Measurements from ENCODE around the gene CLPTM1.
"Not testable (repeated sequence)": the region's sequence is repeated elsewhere in the genome, so short reads cannot be mapped to it uniquely, and the experiment has no call there.

Gene CLPTM1, protein sequence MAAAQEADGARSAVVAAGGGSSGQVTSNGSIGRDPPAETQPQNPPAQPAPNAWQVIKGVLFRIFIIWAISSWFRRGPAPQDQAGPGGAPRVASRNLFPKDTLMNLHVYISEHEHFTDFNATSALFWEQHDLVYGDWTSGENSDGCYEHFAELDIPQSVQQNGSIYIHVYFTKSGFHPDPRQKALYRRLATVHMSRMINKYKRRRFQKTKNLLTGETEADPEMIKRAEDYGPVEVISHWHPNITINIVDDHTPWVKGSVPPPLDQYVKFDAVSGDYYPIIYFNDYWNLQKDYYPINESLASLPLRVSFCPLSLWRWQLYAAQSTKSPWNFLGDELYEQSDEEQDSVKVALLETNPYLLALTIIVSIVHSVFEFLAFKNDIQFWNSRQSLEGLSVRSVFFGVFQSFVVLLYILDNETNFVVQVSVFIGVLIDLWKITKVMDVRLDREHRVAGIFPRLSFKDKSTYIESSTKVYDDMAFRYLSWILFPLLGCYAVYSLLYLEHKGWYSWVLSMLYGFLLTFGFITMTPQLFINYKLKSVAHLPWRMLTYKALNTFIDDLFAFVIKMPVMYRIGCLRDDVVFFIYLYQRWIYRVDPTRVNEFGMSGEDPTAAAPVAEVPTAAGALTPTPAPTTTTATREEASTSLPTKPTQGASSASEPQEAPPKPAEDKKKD

DNA sequence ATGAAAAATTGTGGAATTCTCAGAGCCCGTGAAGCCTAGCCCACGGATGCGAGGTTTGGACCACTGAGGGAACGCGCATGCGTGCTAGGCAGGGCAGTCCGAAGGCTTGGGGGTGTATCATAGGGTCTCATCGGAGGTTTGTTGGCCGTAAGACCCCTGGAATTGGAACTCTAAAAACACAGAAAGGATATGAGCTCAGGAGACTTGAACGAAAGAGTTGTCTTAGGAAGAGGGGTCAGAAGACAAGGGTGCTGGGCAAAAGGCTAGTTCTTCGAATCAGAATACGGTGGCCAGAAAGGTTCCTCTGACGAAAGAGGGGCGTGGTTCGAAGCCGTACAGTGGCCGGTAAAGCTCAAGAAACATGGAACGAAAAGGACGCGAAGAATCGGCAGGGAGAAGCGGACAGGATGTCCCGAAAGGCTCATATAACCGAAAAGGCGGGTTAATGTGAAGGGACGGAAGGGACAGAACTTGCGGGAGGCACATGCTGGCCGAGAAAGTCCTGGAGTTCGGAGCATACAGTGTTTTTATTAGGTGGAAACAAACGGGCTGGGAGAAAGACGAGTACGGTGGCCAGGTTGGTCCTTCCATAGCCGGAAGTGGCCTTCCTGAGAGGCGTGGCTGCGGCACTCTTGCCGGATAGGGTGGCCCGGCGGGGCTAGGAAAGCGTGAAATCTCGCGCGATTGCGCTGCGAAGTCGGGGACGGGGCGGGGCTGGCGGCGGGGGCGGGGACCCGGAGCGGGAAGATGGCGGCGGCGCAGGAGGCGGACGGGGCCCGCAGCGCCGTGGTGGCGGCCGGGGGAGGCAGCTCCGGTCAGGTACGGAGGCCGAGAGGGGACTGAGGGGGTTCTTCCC lies at the start of gene CLPTM1:
CLPTM1 (plus strand) TSS at position 732 of the 856 bp plus-strand sequence; CDS start at position 748, 16 bp downstream.
- peak; percentile 80 for DNase-seq

DNA sequence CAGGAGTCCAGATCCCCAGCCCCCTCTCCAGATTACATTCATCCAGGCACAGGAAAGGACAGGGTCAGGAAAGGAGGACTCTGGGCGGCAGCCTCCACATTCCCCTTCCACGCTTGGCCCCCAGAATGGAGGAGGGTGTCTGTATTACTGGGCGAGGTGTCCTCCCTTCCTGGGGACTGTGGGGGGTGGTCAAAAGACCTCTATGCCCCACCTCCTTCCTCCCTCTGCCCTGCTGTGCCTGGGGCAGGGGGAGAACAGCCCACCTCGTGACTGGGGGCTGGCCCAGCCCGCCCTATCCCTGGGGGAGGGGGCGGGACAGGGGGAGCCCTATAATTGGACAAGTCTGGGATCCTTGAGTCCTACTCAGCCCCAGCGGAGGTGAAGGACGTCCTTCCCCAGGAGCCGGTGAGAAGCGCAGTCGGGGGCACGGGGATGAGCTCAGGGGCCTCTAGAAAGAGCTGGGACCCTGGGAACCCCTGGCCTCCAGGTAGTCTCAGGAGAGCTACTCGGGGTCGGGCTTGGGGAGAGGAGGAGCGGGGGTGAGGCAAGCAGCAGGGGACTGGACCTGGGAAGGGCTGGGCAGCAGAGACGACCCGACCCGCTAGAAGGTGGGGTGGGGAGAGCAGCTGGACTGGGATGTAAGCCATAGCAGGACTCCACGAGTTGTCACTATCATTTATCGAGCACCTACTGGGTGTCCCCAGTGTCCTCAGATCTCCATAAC lies 49.6 kb upstream of the CLPTM1 start, which contains the start of gene APOE:
APOE (plus strand) TSS at position 360 of the 724 bp plus-strand sequence. CDS start 829 bp downstream, outside the sequence.
- DNase-seq, result no peak

DNA sequence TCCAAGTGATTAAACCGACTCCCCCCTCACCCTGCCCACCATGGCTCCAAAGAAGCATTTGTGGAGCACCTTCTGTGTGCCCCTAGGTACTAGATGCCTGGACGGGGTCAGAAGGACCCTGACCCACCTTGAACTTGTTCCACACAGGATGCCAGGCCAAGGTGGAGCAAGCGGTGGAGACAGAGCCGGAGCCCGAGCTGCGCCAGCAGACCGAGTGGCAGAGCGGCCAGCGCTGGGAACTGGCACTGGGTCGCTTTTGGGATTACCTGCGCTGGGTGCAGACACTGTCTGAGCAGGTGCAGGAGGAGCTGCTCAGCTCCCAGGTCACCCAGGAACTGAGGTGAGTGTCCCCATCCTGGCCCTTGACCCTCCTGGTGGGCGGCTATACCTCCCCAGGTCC lies 47.6 kb upstream of the CLPTM1 start:
- DNase-seq, result no peak

DNA sequence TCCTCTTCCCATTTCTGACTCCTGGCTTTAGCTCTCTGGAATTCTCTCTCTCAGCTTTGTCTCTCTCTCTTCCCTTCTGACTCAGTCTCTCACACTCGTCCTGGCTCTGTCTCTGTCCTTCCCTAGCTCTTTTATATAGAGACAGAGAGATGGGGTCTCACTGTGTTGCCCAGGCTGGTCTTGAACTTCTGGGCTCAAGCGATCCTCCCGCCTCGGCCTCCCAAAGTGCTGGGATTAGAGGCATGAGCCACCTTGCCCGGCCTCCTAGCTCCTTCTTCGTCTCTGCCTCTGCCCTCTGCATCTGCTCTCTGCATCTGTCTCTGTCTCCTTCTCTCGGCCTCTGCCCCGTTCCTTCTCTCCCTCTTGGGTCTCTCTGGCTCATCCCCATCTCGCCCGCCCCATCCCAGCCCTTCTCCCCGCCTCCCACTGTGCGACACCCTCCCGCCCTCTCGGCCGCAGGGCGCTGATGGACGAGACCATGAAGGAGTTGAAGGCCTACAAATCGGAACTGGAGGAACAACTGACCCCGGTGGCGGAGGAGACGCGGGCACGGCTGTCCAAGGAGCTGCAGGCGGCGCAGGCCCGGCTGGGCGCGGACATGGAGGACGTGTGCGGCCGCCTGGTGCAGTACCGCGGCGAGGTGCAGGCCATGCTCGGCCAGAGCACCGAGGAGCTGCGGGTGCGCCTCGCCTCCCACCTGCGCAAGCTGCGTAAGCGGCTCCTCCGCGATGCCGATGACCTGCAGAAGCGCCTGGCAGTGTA lies 46.9 kb upstream of the CLPTM1 start:
- no peak for DNase-seq

DNA sequence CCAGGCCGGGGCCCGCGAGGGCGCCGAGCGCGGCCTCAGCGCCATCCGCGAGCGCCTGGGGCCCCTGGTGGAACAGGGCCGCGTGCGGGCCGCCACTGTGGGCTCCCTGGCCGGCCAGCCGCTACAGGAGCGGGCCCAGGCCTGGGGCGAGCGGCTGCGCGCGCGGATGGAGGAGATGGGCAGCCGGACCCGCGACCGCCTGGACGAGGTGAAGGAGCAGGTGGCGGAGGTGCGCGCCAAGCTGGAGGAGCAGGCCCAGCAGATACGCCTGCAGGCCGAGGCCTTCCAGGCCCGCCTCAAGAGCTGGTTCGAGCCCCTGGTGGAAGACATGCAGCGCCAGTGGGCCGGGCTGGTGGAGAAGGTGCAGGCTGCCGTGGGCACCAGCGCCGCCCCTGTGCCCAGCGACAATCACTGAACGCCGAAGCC lies 46.3 kb upstream of the CLPTM1 start:
- no peak for DNase-seq

DNA sequence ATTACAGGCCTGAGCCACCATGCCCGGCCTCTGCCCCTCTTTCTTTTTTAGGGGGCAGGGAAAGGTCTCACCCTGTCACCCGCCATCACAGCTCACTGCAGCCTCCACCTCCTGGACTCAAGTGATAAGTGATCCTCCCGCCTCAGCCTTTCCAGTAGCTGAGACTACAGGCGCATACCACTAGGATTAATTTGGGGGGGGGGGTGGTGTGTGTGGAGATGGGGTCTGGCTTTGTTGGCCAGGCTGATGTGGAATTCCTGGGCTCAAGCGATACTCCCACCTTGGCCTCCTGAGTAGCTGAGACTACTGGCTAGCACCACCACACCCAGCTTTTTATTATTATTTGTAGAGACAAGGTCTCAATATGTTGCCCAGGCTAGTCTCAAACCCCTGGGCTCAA lies 45.4 kb upstream of the CLPTM1 start:
- no peak for DNase-seq

DNA sequence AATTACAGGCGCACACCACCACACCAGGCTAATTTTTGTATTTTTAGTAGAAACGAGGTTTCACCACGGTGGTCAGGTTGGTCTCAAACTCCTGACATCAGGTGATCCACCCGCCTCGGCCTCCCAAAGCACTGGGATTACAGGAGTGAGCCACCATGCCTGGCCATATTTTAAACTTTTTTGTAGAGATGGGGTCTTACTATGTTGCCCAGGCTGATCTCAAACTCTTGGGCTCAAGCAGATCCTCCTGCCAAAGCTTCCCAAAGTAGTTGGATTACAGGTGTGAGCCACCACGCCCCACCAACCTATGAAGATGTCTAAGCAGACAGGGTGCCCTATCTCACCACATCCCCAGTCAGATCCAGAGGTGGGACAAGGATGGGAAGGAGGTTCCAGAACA lies 43.3 kb upstream of the CLPTM1 start:
- not testable (repeated sequence) for DNase-seq

DNA sequence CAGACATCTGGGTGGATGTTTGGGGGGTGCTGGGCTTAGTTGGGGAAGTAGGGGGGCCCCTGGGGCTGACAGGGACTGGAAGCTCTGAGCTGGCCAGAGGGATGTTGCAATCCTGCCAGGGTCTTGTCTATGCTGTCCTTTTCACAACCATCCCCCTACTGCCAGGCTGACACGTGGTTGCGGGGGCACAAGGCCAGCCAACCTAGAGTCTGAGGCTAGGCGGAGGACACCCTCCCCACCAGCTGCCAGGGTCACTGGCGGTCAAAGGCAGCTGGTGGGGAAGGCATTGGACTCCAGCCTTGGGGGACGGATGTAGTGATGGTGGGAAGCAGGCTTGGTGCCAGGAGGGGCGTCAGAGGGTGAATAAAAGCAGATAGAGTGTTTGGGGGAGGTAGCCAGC lies 42.3 kb upstream of the CLPTM1 start:
- DNase-seq, result no peak

DNA sequence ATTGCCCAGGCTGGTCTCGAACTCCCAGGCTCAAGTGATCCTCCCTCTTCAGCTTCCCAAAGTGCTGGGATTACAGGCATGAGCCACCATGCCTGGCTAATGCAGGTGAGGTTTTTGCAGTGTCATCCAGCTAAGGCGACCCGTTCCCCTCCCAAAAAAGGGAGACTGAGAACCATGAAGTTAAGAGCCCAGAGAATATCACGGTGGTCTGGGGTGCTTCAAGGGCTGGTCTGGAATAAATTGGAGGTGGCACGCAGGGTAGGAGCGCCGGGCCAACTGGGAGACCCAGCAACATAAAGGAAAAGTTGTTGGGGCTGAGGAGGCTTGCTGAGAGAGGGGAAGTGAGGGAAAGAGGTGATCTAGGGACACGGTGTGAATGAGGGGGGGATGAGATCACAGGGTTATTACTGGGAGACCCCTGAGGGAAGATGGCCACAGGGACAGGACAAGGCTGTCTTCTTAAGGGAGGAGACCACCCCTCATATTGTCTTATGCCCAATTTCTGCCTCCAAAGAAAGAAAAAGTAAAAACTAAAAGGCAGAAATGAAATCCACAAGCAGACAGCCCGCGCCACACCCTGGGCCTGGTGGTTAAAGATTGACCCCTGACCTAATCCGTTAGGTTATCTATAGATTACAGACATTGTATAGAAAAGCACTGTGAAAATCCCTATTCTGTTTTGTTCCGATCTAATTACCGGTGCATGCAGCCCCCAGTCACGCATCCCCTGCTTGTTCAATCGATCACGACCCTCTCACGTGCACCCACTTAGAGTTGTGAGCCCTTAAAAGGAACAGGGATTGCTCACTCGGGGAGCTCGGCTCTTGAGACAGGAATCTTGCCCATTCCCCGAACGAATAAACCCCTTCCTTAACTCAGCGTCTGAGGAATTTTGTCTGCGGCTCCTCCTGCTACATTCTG lies 41.4 kb upstream of the CLPTM1 start:
- DNase-seq, result not testable (repeated sequence)

DNA sequence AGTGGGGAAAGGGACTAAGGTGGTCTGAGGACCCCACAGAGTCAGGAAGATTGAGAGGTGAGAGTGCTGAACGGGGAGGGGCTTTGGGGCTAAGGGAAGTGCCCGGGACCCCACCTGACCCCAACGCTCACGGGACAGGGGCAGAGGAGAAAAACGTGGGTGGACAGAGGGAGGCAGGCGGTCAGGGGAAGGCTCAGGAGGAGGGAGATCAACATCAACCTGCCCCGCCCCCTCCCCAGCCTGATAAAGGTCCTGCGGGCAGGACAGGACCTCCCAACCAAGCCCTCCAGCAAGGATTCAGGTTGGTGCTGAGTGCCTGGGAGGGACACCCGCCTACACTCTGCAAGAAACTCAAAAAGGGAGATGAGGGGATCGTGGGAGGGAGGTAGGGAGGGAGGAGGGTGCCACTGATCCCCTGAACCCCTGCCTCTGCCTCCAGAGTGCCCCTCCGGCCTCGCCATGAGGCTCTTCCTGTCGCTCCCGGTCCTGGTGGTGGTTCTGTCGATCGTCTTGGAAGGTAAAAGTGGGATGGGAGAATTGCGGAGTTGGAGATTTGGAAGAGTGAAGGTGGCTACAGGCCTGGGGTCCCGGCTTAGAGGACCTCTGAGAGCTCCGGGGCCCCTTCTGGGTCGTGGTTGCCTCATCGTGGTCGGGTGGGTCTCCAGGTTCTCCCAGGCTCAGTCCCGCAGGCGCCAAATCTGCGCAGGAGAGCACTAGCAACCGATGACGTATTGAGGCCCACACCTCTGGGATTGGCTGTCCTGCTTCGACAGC lies 40.6 kb upstream of the CLPTM1 start, which contains the start of gene APOC1:
APOC1 (plus strand) TSS at position 176 of the 774 bp plus-strand sequence; CDS start at position 460, 284 bp downstream.
- peak; percentile 41 for DNase-seq

DNA sequence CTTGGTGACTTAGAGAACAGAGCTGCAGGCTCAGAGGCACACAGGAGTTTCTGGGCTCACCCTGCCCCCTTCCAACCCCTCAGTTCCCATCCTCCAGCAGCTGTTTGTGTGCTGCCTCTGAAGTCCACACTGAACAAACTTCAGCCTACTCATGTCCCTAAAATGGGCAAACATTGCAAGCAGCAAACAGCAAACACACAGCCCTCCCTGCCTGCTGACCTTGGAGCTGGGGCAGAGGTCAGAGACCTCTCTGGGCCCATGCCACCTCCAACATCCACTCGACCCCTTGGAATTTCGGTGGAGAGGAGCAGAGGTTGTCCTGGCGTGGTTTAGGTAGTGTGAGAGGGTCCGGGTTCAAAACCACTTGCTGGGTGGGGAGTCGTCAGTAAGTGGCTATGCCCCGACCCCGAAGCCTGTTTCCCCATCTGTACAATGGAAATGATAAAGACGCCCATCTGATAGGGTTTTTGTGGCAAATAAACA lies 30.9 kb upstream of the CLPTM1 start:
- no peak for DNase-seq

DNA sequence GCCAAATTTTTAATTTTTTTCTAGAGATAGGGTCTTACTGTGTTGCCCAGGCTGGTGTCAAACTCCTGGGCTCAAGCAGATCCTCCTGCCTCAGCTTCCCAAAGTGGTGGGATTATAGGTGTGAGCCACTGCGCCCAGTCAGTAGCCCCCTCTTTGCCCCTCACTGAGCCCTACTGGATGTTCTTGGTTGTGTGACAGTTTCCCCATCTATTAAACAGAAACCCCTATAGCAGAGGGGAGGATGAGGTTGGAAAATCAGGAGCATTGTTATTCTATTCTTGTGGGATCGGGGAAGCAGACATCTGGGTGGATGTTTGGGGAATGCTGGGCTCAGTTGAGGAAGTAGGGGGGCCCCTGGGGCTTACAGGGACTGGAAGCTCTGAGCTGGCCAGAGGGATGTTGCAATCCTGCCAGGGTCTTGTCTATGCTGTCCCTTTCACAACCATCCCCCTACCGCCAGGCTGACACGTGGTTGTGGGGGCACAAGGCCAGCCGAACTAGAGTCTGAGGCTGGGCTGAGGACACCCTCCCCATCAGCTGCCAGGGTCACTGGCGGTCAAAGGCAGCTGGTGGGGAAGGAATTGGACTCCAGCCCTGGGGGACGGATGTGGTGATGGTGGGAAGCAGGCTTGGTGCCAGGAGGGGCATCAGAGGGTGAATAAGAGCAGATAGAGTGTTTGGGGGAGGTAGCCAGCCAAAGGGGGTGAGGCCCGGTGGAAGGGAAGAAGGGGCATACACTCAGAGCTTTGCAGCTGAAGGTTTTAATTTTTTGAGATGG lies 29.9 kb upstream of the CLPTM1 start:
- no peak for DNase-seq

DNA sequence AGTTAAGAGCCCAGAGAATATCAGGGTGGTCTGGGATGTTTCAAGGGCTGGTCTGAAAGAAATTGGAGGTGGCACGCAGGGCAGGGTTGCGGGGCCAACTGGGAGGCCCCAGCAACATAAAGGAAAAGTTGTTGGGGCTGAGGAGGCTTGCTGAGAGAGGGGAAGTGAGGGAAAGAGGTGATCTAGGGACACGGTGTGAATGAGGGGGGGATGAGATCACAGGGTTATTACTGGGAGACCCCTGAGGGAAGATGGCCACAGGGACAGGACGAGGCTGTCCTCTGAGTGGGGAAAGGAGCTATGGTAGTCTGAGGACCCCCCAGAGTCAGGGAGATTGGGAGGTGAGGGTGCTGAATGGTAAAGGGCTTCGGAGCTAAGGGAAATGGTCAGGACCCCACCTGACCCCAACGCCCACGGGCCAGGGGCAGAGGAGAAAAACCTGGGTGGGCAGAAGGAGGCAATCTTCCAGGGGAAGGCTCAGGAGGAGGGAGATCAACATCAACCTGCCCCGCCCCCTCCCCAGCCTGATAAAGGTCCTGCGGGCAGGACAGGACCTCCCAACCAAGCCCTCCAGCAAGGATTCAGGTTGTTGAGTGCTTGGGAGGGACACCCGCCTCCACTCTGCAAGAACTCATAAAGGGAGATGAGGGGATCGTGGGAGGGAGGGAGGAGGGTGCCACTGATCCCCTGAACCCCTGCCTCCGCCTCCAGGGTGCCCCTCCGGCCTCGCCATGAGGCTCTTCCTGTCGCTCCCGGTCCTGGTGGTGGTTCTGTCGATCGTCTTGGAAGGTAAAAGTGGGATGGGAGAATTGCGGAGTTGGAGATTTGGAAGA lies 28.7 kb upstream of the CLPTM1 start:
- not testable (repeated sequence) for DNase-seq

DNA sequence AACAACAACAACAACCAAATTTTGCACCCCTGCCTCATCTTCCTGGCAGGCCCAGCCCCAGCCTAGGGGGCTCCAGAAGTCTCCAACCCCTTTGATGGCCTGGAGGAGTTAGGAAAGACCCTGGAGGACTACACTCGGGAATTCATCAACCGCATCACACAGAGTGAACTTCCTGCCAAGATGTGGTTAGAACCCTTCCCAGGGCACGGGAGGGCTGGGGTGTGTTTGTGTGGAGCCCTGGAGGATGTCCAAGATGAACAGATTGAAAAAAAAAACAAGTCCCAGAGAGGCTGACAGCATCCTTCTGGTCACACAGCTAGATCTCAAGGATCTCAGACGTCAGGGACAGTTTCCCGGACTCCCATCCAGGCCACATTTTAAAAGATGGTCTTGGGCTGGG lies 27.4 kb upstream of the CLPTM1 start:
- no peak for DNase-seq

DNA sequence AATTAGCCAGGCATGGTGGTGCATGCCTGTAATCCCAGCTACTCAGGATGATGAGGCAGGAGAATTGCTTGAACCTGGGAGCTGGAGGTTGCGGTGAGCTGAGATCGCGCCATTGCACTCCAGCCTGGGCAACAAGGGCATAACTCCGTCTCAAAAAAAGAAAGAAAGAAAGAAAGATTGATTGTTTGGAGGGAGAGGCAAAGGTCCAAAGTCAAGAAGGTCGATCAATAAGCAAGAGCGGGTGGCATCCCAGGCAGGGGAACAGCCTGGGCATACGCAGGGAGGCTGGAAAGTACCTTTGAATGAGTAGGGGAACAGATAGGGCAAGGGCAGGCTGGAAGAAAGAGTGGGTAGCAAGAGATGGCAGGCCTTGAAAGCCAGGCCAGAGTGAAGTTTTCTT lies 25.1 kb upstream of the CLPTM1 start:
- no peak for DNase-seq

DNA sequence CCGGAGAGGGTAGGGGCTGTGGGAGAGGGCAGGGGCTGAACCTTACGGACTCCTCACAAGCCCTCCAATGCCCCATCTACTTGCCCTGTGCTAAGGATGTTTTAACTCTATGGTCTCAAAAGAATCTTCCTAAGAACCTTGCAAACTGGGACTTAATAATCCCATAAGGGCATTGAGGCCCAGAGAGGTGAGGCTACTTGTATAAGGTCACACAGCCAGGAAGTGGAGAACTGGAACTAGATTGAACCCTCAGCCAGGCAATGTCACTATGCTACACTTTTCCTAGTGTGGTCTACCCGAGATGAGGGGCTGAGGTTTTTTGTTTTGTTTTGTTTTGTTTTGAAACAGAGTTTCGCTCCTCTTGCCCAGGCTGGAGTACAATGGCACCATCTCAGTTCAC lies 23.6 kb upstream of the CLPTM1 start:
- DNase-seq, result no peak

DNA sequence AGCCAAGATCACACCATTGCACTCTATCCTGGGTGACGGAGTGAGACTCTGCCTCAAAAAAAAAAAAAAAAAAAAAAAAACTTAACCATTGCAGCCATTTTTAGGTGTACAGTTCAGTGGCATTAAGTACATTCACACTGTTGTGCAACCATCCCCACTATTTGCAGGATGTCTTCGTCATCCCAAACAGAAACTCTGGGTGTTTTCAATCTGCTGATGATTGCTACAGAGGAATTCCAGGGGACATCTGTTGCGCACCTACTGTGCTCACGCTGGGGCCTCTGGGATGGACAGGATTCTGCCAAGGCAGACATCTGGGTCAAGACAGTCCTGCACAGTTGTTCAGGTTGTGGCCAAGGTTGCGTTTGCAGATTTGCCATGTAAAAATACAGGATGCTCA lies 15.5 kb upstream of the CLPTM1 start:
- no peak for DNase-seq

All from GOT3 (cell line).